Nephron progenitor cell (in vitro differentiated cells): Measurements from ENCODE around the gene PPM1L.

Experiments
- DNase-seq: peaks from one replicate; pipeline ENCODE4 v3.0.0; 2021
- H3K27ac Mint-ChIP-seq: 2 replicates; pipeline ENCODE4 v1.8.0; 2021; ENCODE audit warnings: mild to moderate bottlenecking, moderate library complexity, mixed read lengths
- H3K27me3 Mint-ChIP-seq: 2 replicates; pipeline ENCODE4 v1.8.0; 2021; ENCODE audit warnings: mild to moderate bottlenecking, low read depth, mixed read lengths; ENCODE audit not compliant: poor library complexity
- H3K36me3 Mint-ChIP-seq: 2 replicates; pipeline ENCODE4 v1.8.0; 2021; ENCODE audit warnings: low read depth, mixed read lengths
- H3K4me1 Mint-ChIP-seq: 2 replicates; pipeline ENCODE4 v1.8.0; 2021; ENCODE audit warnings: mixed read lengths
- H3K4me3 Mint-ChIP-seq: 2 replicates; pipeline ENCODE4 v1.8.0; 2021; ENCODE audit warnings: mild to moderate bottlenecking, moderate library complexity, mixed read lengths
- H3K9me3 Mint-ChIP-seq: 2 replicates; pipeline ENCODE4 v1.8.0; 2021; ENCODE audit warnings: mild to moderate bottlenecking, moderate library complexity, mixed read lengths
- TF ChIP-seq, protein P1 (sequence below): fragments of 200-600 bp; sonication (generic); IDR thresholded peaks from 2 replicates; pipeline ENCODE4 v1.5.0; 2021; ENCODE audit warnings: antibody characterized with exemption

The PPM1L gene

DNA sequence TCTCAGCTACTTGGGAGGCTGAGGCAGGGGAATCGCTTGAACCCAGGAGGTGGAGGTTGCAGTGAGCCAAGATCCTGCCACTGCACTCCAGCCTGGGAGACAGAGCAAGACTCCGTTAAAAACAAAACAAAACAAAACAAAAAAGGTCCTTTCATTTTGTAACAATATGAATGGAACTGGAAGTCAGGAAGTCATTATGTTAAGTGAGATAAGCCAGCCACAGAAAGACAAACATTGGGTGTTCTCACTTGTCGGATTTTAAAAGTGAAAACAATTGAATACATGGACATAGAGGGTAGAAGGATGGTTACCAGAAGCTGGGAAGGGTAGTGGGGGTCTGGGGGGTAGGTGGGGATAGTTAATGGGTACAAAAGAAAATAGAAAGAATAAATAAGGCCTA, 361.6 kb downstream of the PPM1L start:
- no peak overlapping the region for H3K27ac Mint-ChIP-seq
- H3K9me3 Mint-ChIP-seq = peaks cover 75% of the 10 kb centered on the region
- TF ChIP-seq, protein P1, sequence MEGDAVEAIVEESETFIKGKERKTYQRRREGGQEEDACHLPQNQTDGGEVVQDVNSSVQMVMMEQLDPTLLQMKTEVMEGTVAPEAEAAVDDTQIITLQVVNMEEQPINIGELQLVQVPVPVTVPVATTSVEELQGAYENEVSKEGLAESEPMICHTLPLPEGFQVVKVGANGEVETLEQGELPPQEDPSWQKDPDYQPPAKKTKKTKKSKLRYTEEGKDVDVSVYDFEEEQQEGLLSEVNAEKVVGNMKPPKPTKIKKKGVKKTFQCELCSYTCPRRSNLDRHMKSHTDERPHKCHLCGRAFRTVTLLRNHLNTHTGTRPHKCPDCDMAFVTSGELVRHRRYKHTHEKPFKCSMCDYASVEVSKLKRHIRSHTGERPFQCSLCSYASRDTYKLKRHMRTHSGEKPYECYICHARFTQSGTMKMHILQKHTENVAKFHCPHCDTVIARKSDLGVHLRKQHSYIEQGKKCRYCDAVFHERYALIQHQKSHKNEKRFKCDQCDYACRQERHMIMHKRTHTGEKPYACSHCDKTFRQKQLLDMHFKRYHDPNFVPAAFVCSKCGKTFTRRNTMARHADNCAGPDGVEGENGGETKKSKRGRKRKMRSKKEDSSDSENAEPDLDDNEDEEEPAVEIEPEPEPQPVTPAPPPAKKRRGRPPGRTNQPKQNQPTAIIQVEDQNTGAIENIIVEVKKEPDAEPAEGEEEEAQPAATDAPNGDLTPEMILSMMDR = no peak
- no peaks in the 10 kb centered on the region for H3K36me3 Mint-ChIP-seq
- no peak for DNase-seq
- no peak overlapping the region for H3K4me3 Mint-ChIP-seq
- H3K27me3 Mint-ChIP-seq = peaks cover 7% of the 10 kb centered on the region
- no peaks in the 10 kb centered on the region for H3K4me1 Mint-ChIP-seq

DNA sequence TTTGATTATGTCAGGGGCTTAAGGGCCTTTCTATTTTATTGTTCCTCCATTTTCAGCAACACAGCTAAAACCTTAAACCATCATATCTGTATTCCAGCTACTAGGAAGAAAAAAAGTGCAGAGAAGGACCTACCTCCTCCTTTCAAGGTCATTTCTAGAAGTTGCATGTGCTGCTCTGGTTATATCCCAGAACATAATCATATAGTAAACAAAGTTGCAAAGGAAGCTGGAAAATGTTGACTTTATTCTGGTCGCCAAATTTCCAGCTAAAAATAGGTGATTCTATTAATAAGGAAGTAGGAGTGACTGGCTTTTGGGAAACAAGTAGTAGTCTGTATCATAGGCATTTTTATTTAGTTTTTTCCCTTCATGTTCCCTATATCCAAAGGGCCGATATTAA, 370.5 kb downstream of the PPM1L start:
- Mint-ChIP-seq H3K4me1 (no peaks in the 10 kb centered on the region), H3K9me3 (peaks cover 38% of the 10 kb centered on the region), H3K27me3 (peaks cover 13% of the 10 kb centered on the region), H3K4me3 (no peak overlapping the region), H3K36me3 (no peaks in the 10 kb centered on the region), H3K27ac (no peak overlapping the region)
- DNase-seq = no peak
- TF ChIP-seq, protein P1 = no peak
